Panc1 (cell line): ENCODE results near the gene MAP3K14. TPM values are rescaled to one million over a fixed set of nuclear protein-coding genes. Genes with fewer than 3 reads are reported as not detected.

Experiments
- ATAC-seq: fragments of 200-7000 bp; cut with Tn5 transposase; 2 replicates; pipeline ENCODE4 v1.9.1; 2020; ENCODE audit warnings: mild to moderate bottlenecking, moderate library complexity
- BruUV-seq: library from RNA; stranded (reverse); fragments of 400-500 nt; replicated peaks from 2 replicates; lab custom pipeline; 2021; lab: Mats Ljungman, UMichigan
- CTCF ChIA-PET: fragments of 300-600 bp; sonication (Branson Sonifier 250); formaldehyde crosslinking; loops from one replicate; lab custom pipeline; 2022; ENCODE audit warnings: antibody characterized with exemption; lab: Charles Lee
- POLR2A ChIA-PET: fragments of 300-600 bp; sonication (Branson Sonifier 250); formaldehyde crosslinking; loops from one replicate; lab custom pipeline; 2022; ENCODE audit warnings: antibody characterized with exemption; lab: Charles Lee
- DNase-seq: peaks from one replicate; pipeline ENCODE4 v3.0.0-alpha.2; 2010; ENCODE audit warnings: low read depth, low spot score
- H3K27ac ChIP-seq: 2 replicates; pipeline ENCODE4 v1.5.1; 2011; ENCODE audit warnings: mild to moderate bottlenecking, low read length, inconsistent platforms
- H3K27me3 ChIP-seq: fragments of 200-500 bp; sonication (Bioruptor generic); 2 replicates; pipeline ENCODE4 v1.6.0; 2014; ENCODE audit warnings: low read length, inconsistent platforms; ENCODE audit not compliant: control insufficient read depth, insufficient read depth
- H3K36me3 ChIP-seq: fragments of 200-500 bp; sonication (Bioruptor generic); 2 replicates; pipeline ENCODE4 v1.5.1; 2014; ENCODE audit warnings: inconsistent platforms, mild to moderate bottlenecking, low read length, moderate library complexity; ENCODE audit not compliant: control insufficient read depth, insufficient read depth
- H3K4me1 ChIP-seq: 2 replicates; pipeline ENCODE4 v1.5.1; 2011; ENCODE audit warnings: inconsistent platforms, mild to moderate bottlenecking, low read length, moderate library complexity; ENCODE audit not compliant: control insufficient read depth, insufficient read depth
- H3K4me3 ChIP-seq, 2 experiments: 2 replicates each; pipeline ENCODE4 v1.5.1; 2011 to 2012; ENCODE audit warnings: low read depth in 2 of 2, low read length in 2 of 2, mild to moderate bottlenecking in 2 of 2, inconsistent platforms in 1 of 2, moderate library complexity in 1 of 2
- H3K9me3 ChIP-seq: fragments of 200-500 bp; sonication (Bioruptor generic); 2 replicates; pipeline ENCODE4 v1.5.1; 2014; ENCODE audit warnings: low read depth, mild to moderate bottlenecking, inconsistent platforms, low read length, moderate library complexity; ENCODE audit not compliant: control insufficient read depth, insufficient read depth
- CTCF ChIP-seq: fragments of 450-650 bp; IDR thresholded peaks from 2 replicates; pipeline ENCODE4 v1.5.1; 2017; ENCODE audit warnings: mild to moderate bottlenecking
- POLR2AphosphoS5 ChIP-seq: IDR thresholded peaks from 2 replicates; pipeline ENCODE4 v1.6.1; 2012; ENCODE audit warnings: mild to moderate bottlenecking, low read depth, low read length, moderate library complexity
- REST ChIP-seq, 2 experiments: IDR thresholded peaks; 2 replicates each; pipeline ENCODE4 v1.6.1; 2011 to 2012; ENCODE audit warnings: low read depth in 2 of 2, control low read depth in 1 of 2, low read length in 1 of 2, mild to moderate bottlenecking in 1 of 2, moderate library complexity in 1 of 2; ENCODE audit not compliant: insufficient read depth in 1 of 2
- SIN3A ChIP-seq: IDR thresholded peaks from 2 replicates; pipeline ENCODE4 v1.6.1; 2012; ENCODE audit warnings: low read depth, mild to moderate bottlenecking, low read length, moderate library complexity, borderline replicate concordance; ENCODE audit not compliant: insufficient read depth
- TCF7L2 ChIP-seq: IDR thresholded peaks from 2 replicates; pipeline ENCODE4 v1.6.1; 2011; ENCODE audit warnings: mild to moderate bottlenecking, low read depth, low read length, inconsistent platforms
- in situ Hi-C: cut with HindIII; loops from 2 replicates; pipeline ENCODE4 v1.10.0; 2016; ENCODE audit warnings: low sequenced_read_pairs, low pct_unique_long_range_greater_than_20kb
- intact Hi-C: fragments of 100-400 bp; cut with micrococcal nuclease; formaldehyde crosslinking; loops from one replicate; pipeline ENCODE4 v1.10.0; 2022; ENCODE audit not compliant: unreplicated experiment
- total RNA-seq: library from RNA; stranded (reverse); gene quantifications from one replicate; pipeline ENCODE4 v1.2.1, GENCODE V29; 2021; ENCODE audit not compliant: unreplicated experiment

The MAP3K14 gene
- total RNA-seq, 1 experiment from 2014 or later, result 80.8 TPM

GRCh38 chr17:45325810-45326209 lies 9.0 kb upstream of the MAP3K14 start:
- Histone ChIP-seq H3K27me3 (no peaks in the 10 kb centered on the region), H3K36me3 (no peaks in the 10 kb centered on the region), H3K4me3 (no peak overlapping the region), H3K4me1 (peaks cover 16% of the 10 kb centered on the region), H3K27ac (peak overlapping the region; percentile 77; the same call in 1 of the 2 replicates), H3K9me3 (no peaks in the 10 kb centered on the region)
- in situ Hi-C loops (no loop called here), intact Hi-C loops (no loop called here)
- BruUV-seq, result no TSS peak
- DNase-seq (no peak), ATAC-seq (no peak)
- ChIA-PET POLR2A (interaction anchor here (1.1 kb wide), 1 partner anchor 30 kb away, joined by 3 read pairs; no protein-coding TSS in a partner anchor), CTCF (interaction anchor here (0.8 kb wide), 1 partner anchor 100 kb away, joined by 3 read pairs; no protein-coding TSS in a partner anchor)
- TF ChIP-seq TCF7L2, result no peak
- TF ChIP-seq REST (IDR thresholded peaks at IDR 0.05; ENCODE audit: insufficient read depth in 1 of 2, low read depth in 2 of 2, low read length in 1 of 2), result no peak
- TF ChIP-seq CTCF, result no peak
- TF ChIP-seq POLR2AphosphoS5, result no peak
- TF ChIP-seq SIN3A, result no peak

GRCh38 chr17:45324336-45324735 lies 7.5 kb upstream of the MAP3K14 start:
- ChIA-PET CTCF (no interaction called here), POLR2A (interaction anchor here (0.6 kb wide), 1 partner anchor 10 kb away, joined by 7 read pairs; no protein-coding TSS in a partner anchor)
- Histone ChIP-seq H3K27ac (peak overlapping the region; percentile 85), H3K4me3 (no peak overlapping the region), H3K9me3 (no peaks in the 10 kb centered on the region), H3K36me3 (no peaks in the 10 kb centered on the region), H3K27me3 (no peaks in the 10 kb centered on the region), H3K4me1 (peaks cover 30% of the 10 kb centered on the region)
- ATAC-seq, result no peak
- intact Hi-C loops (no loop called here), in situ Hi-C loops (no loop called here)
- no TSS peak for BruUV-seq
- TF ChIP-seq SIN3A (no peak), REST (IDR thresholded peaks at IDR 0.05; ENCODE audit: insufficient read depth in 1 of 2, low read depth in 2 of 2, low read length in 1 of 2) (no peak), CTCF (no peak), TCF7L2 (no peak), POLR2AphosphoS5 (no peak)
- DNase-seq, result no peak
